Measurements from ENCODE around the gene GNAQ. TPM values are rescaled to one million over a fixed set of nuclear protein-coding genes. Genes with fewer than 3 reads are reported as not detected.

Gene GNAQ
- total and polyA plus RNA-seq, 2 experiments from 2014 or later = 25.7 to 47.9 TPM

DNA sequence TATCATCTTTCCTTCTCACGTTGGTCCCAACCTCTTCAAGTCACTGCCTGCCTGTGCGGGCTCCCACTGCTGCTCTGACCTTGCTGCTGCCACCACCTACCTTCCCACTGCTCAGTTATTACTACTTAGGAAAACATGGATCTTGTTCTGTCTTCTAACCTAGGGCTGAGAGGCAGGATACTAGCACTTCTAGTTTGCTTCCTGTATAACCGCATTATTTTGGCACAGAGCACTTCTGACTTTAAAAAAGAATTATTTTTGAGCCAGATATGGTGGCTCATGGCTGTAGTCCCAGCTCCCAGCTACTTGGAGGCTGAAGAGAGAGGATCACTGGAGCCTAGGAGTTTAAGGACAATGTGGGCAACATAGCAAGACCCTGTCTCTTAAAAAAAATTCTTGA lies 248.1 kb downstream of the GNAQ start:
- H3K27ac ChIP-seq = no peak overlapping the region
- WGBS (ENCODE audit: low lambda C conversion rate, missing lambda C conversion rate) = 90% methylated on average over 3 of the region's 3 CpGs
- H3K9me3 ChIP-seq (ENCODE audit: low read depth) = no peaks in the 10 kb centered on the region
- no peak overlapping the region for H2AFZ ChIP-seq
- no peaks in the 10 kb centered on the region for H4K20me1 ChIP-seq (ENCODE audit: insufficient read depth, poor library complexity, severe bottlenecking)
- H3K4me1 ChIP-seq (ENCODE audit: insufficient read depth) = no peaks in the 10 kb centered on the region
- no peak for DNase-seq (ENCODE audit: low spot score)
- H3K9me2 ChIP-seq (replicated peaks; ENCODE audit: insufficient read depth) = no peaks in the 10 kb centered on the region
- H3K4me3 ChIP-seq = no peak overlapping the region
- TF ChIP-seq EZH2 (IDR thresholded peaks at IDR 0.05; ENCODE audit: borderline replicate concordance) = no peak
- TF ChIP-seq EZH2phosphoT487 (IDR thresholded peaks at IDR 0.05; ENCODE audit: low read depth, severe bottlenecking, unreplicated experiment) = no peak
- TF ChIP-seq, protein P1, sequence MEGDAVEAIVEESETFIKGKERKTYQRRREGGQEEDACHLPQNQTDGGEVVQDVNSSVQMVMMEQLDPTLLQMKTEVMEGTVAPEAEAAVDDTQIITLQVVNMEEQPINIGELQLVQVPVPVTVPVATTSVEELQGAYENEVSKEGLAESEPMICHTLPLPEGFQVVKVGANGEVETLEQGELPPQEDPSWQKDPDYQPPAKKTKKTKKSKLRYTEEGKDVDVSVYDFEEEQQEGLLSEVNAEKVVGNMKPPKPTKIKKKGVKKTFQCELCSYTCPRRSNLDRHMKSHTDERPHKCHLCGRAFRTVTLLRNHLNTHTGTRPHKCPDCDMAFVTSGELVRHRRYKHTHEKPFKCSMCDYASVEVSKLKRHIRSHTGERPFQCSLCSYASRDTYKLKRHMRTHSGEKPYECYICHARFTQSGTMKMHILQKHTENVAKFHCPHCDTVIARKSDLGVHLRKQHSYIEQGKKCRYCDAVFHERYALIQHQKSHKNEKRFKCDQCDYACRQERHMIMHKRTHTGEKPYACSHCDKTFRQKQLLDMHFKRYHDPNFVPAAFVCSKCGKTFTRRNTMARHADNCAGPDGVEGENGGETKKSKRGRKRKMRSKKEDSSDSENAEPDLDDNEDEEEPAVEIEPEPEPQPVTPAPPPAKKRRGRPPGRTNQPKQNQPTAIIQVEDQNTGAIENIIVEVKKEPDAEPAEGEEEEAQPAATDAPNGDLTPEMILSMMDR (IDR thresholded peaks at IDR 0.05; ENCODE audit: poor library complexity) = no peak
- no peak overlapping the region for H3K4me2 ChIP-seq
- no peaks in the 10 kb centered on the region for H3K36me3 ChIP-seq (replicated peaks; ENCODE audit: insufficient read depth, low read depth)
- peaks cover 3% of the 10 kb centered on the region for H3K79me2 ChIP-seq
- H3K27me3 ChIP-seq = no peaks in the 10 kb centered on the region

DNA sequence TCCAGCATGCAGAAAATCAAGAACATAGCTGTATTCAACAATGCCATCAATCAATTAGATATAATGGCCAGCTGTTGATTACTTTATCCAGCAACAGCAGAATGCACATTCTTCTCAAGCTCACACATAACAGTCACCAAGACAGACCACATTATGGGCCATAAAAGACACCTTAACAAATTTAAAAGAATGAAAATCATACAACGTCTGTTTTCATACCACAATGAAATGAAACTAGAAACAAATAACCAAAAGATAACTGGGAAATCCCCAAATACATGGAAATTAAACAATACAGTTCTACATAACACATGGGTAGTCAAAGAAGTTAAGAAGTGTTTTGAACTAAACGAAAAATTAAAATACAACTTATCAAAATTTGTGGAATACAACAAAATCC lies 252.6 kb downstream of the GNAQ start:
- no peak for DNase-seq (ENCODE audit: low spot score)
- Histone ChIP-seq H3K79me2 (peaks cover 13% of the 10 kb centered on the region), H3K9me3 (ENCODE audit: low read depth) (no peaks in the 10 kb centered on the region), H3K9me2 (replicated peaks; ENCODE audit: insufficient read depth) (no peaks in the 10 kb centered on the region), H3K27me3 (no peaks in the 10 kb centered on the region), H3K36me3 (replicated peaks; ENCODE audit: insufficient read depth, low read depth) (no peaks in the 10 kb centered on the region), H3K4me3 (no peak overlapping the region), H2AFZ (no peak overlapping the region), H3K4me2 (no peak overlapping the region), H3K27ac (no peak overlapping the region), H3K4me1 (ENCODE audit: insufficient read depth) (no peaks in the 10 kb centered on the region), H4K20me1 (ENCODE audit: insufficient read depth, poor library complexity, severe bottlenecking) (no peaks in the 10 kb centered on the region)
- TF ChIP-seq EZH2 (IDR thresholded peaks at IDR 0.05; ENCODE audit: borderline replicate concordance) (no peak), EZH2phosphoT487 (IDR thresholded peaks at IDR 0.05; ENCODE audit: low read depth, severe bottlenecking, unreplicated experiment) (no peak)
- TF ChIP-seq, protein P1 (IDR thresholded peaks at IDR 0.05; ENCODE audit: poor library complexity) = no peak
- WGBS (ENCODE audit: low lambda C conversion rate, missing lambda C conversion rate) = 95% methylated on average over 2 of the region's 2 CpGs

DNA sequence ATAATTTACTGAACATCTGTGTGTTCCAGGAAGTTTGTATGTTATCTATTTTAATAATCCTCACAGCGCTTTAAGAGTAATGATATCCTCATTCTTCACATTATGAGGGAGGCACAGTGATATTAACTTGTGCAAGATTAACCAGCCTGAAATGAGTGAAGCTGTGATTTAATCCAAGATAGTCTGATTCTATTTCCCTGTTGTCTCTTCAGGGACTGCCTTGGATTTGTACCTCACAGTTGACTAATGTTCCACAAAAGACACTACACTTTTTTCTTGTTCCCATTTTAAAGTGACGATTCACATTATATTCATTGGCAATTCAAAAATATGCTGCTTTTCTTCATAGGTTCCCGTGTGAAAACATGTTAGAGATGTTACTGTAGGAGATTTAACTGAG lies 258.2 kb downstream of the GNAQ start:
- H3K4me1 ChIP-seq (ENCODE audit: insufficient read depth) = no peaks in the 10 kb centered on the region
- H3K4me2 ChIP-seq = no peak overlapping the region
- no peak for DNase-seq (ENCODE audit: low spot score)
- peaks cover 10% of the 10 kb centered on the region for H3K79me2 ChIP-seq
- no peak overlapping the region for H2AFZ ChIP-seq
- no peak overlapping the region for H3K27ac ChIP-seq
- H3K9me3 ChIP-seq (ENCODE audit: low read depth) = no peaks in the 10 kb centered on the region
- H3K27me3 ChIP-seq = no peaks in the 10 kb centered on the region
- 94% methylated on average over 3 of the region's 3 CpGs for WGBS (ENCODE audit: low lambda C conversion rate, missing lambda C conversion rate)
- no peaks in the 10 kb centered on the region for H3K36me3 ChIP-seq (replicated peaks; ENCODE audit: insufficient read depth, low read depth)
- TF ChIP-seq EZH2phosphoT487 (IDR thresholded peaks at IDR 0.05; ENCODE audit: low read depth, severe bottlenecking, unreplicated experiment) = no peak
- no peak for TF ChIP-seq EZH2 (IDR thresholded peaks at IDR 0.05; ENCODE audit: borderline replicate concordance)
- TF ChIP-seq, protein P1 (IDR thresholded peaks at IDR 0.05; ENCODE audit: poor library complexity) = no peak
- no peak overlapping the region for H3K4me3 ChIP-seq
- no peaks in the 10 kb centered on the region for H4K20me1 ChIP-seq (ENCODE audit: insufficient read depth, poor library complexity, severe bottlenecking)
- H3K9me2 ChIP-seq (replicated peaks; ENCODE audit: insufficient read depth) = no peaks in the 10 kb centered on the region

DNA sequence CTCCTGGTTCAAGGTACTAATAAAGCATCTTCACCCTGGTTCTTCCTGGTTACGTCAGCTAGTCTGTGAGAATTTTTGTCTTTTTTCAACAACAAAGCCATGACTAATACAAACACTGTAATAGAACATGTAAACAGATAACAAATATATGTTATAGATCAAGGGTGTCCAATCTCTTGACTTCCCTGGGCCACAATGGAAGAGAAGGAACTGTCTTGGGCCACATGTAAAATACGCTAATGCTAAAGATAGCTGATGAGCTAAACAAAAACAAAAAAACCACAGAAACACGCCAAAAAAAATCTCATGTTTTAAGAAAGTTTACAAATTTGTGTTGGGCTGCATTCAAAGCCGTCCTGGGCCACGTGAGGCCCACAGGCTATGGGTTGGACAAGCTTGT lies 259.0 kb downstream of the GNAQ start:
- DNase-seq (ENCODE audit: low spot score) = no peak
- no peaks in the 10 kb centered on the region for H3K36me3 ChIP-seq (replicated peaks; ENCODE audit: insufficient read depth, low read depth)
- WGBS (ENCODE audit: low lambda C conversion rate, missing lambda C conversion rate) = 86% methylated on average over 5 of the region's 5 CpGs
- no peaks in the 10 kb centered on the region for H3K9me3 ChIP-seq (ENCODE audit: low read depth)
- no peaks in the 10 kb centered on the region for H3K9me2 ChIP-seq (replicated peaks; ENCODE audit: insufficient read depth)
- H3K79me2 ChIP-seq = peaks cover 7% of the 10 kb centered on the region
- H3K4me3 ChIP-seq = no peak overlapping the region
- no peaks in the 10 kb centered on the region for H3K27me3 ChIP-seq
- TF ChIP-seq EZH2phosphoT487 (IDR thresholded peaks at IDR 0.05; ENCODE audit: low read depth, severe bottlenecking, unreplicated experiment) = no peak
- no peak for TF ChIP-seq EZH2 (IDR thresholded peaks at IDR 0.05; ENCODE audit: borderline replicate concordance)
- TF ChIP-seq, protein P1 (IDR thresholded peaks at IDR 0.05; ENCODE audit: poor library complexity) = no peak
- H4K20me1 ChIP-seq (ENCODE audit: insufficient read depth, poor library complexity, severe bottlenecking) = no peaks in the 10 kb centered on the region
- H3K4me2 ChIP-seq = no peak overlapping the region
- no peaks in the 10 kb centered on the region for H3K4me1 ChIP-seq (ENCODE audit: insufficient read depth)
- no peak overlapping the region for H3K27ac ChIP-seq
- no peak overlapping the region for H2AFZ ChIP-seq
